Pancreas (tissue), 10 donors: Measurements from ENCODE around the gene PRKCA. TPM values are rescaled to one million over a fixed set of nuclear protein-coding genes. Genes with fewer than 3 reads are reported as not detected.

Source experiments
- ATAC-seq, 4 donors: fragments of 200-7000 bp; cut with Tn5 transposase; one replicate each; pipeline versions ENCODE4 v1.8.0 to v1.9.1; 2020; ENCODE audit warnings: mild to moderate bottlenecking in 4 of 4, moderate library complexity in 4 of 4
- DNase-seq, 6 donors: peaks; one replicate each; pipeline ENCODE4 v3.0.0-alpha.2; 2020
- FAIRE-seq: peaks from 2 replicates; lab custom pipeline; 2012; peaks lifted over from hg19 to GRCh38; lab: Jason Lieb, UNC
- H3K27ac ChIP-seq, 4 donors: fragments of 200-600 bp; sonication (generic); 1 replicate in 3 of 4; 2 replicates in 1 of 4; pipeline versions ENCODE4 v1.5.0 to v1.8.0; 2020
- H3K27me3 ChIP-seq, 4 donors: fragments of 200-600 bp; one replicate each; pipeline ENCODE4 v1.8.0; 2021
- H3K36me3 ChIP-seq, 3 donors: fragments of 200-600 bp; sonication (generic) in 1 of 3; one replicate each; pipeline versions ENCODE4 v1.5.0 to v1.8.0; 2020 to 2021
- H3K4me1 ChIP-seq, 3 donors: fragments of 200-600 bp; one replicate each; pipeline ENCODE4 v1.8.0; 2021
- H3K4me3 ChIP-seq, 4 donors: fragments of 200-600 bp; sonication (generic) in 2 of 4; one replicate each; pipeline versions ENCODE4 v1.5.0 to v1.8.0; 2020 to 2021
- H3K9me3 ChIP-seq, 4 donors: fragments of 200-600 bp; one replicate each; pipeline ENCODE4 v1.8.0; 2021
- WGBS, 2 donors: extraction: QIAGEN DNeasy Blood & Tissue Kit; methylation state at CpG; one replicate each; pipeline ENCODE4 v1.1.7; 2013; 5-methylcytosine and 5-hydroxymethylcytosine counted together
- intact Hi-C, 3 donors: fragments of 100-400 bp; cut with DNase I; formaldehyde crosslinking; loops; one replicate each; pipeline versions ENCODE4 v1.11.1 to v1.14.2; 2022
- polyA plus RNA-seq, 2 donors: library from polyadenylated mRNA; stranded (reverse); fragments of 200-250 nt; gene quantifications; one replicate each; pipeline ENCODE4 v1.2.3, GENCODE V29; 2013
- total RNA-seq, 6 donors: library from RNA; stranded (reverse); fragmentation: NEBNext Ultra II Directional in 4 of 6; extraction: Animal tissue kit (Norgen Biotek cat#: 25700) in 4 of 6; gene quantifications; one replicate each; pipeline versions ENCODE4 v1.2.1 to v1.2.4, GENCODE V29; 2021 to 2023
- TF ChIP-seq, protein P1 (sequence below), 4 donors: fragments of 200-600 bp; sonication (generic) in 3 of 4; IDR thresholded peaks; one replicate each; pipeline versions ENCODE4 v1.5.0 to v1.8.0; 2021; ENCODE audit warnings: antibody characterized with exemption in 4 of 4
- donor health status: healthy with polysubstance abuse.
- donor health status: DM: no; HTN: no; CAD: no; lungs with moderate emphysema.
- donor health status: DM: no; HTN: no; CAD: no.
- donor health status: control.
- donor health status: control.
- donor health status: Bipolar disorder and iron deficiency.
- donor health status: DM: yes; HTN: yes; CAD: no.
- donor health status: DM: no; HTN: no; CAD: no.
- donor health status: DM: no; HTN: no; CAD: no.
- donor health status: DM: yes; HTN: yes; CAD: no.

The PRKCA gene
- total and polyA plus RNA-seq, 8 donors, result 3.5 to 22.3 (median 10.2) TPM

- H3K27ac ChIP-seq, result no peak overlapping the region
- no peaks in the 10 kb centered on the region for H3K4me1 ChIP-seq
- FAIRE-seq (no peak), ATAC-seq (no peak), DNase-seq (no peak)
- H3K27me3 ChIP-seq, result no peaks in the 10 kb centered on the region
- no peaks in the 10 kb centered on the region for H3K9me3 ChIP-seq
- no peak overlapping the region for H3K4me3 ChIP-seq
- intact Hi-C loops, result no loop called here
- TF ChIP-seq, protein P1, sequence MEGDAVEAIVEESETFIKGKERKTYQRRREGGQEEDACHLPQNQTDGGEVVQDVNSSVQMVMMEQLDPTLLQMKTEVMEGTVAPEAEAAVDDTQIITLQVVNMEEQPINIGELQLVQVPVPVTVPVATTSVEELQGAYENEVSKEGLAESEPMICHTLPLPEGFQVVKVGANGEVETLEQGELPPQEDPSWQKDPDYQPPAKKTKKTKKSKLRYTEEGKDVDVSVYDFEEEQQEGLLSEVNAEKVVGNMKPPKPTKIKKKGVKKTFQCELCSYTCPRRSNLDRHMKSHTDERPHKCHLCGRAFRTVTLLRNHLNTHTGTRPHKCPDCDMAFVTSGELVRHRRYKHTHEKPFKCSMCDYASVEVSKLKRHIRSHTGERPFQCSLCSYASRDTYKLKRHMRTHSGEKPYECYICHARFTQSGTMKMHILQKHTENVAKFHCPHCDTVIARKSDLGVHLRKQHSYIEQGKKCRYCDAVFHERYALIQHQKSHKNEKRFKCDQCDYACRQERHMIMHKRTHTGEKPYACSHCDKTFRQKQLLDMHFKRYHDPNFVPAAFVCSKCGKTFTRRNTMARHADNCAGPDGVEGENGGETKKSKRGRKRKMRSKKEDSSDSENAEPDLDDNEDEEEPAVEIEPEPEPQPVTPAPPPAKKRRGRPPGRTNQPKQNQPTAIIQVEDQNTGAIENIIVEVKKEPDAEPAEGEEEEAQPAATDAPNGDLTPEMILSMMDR (IDR thresholded peaks at IDR 0.05), result no peak
- H3K36me3 ChIP-seq, result no peaks in the 10 kb centered on the region
- WGBS, 2 donors, result 86 to 93% methylated on average over 11 of the region's 11 CpGs
Measured at GRCh38 chr17:66750781-66751543, 448.5 kb downstream of the PRKCA start.

DNA sequence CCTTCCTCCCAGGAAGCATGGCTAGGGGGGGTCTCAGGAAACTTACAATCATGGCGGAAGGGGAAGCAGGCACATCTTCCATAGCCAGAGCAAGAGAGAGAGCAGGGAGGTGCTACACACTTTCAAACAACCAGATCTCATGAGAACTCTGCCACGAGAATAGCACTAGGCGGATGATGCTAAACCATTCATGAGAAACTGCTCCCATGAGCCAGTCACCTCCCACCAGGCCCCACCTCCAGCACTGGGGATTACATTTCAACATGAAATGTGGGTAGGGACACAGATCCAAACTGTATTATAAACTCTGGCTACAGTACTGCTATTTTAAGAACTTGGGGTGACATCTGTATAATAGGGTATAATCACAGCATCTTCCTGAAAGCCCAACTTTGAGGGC lies 449.4 kb downstream of the PRKCA start:
- no peaks in the 10 kb centered on the region for H3K4me1 ChIP-seq
- TF ChIP-seq, protein P1 (IDR thresholded peaks at IDR 0.05), result no peak
- intact Hi-C loops, result no loop called here
- DNase-seq (no peak), ATAC-seq (no peak), FAIRE-seq (no peak)
- H3K9me3 ChIP-seq, result no peaks in the 10 kb centered on the region
- no peak overlapping the region for H3K4me3 ChIP-seq
- H3K27ac ChIP-seq, result no peak overlapping the region
- H3K36me3 ChIP-seq, result no peaks in the 10 kb centered on the region
- no peaks in the 10 kb centered on the region for H3K27me3 ChIP-seq
- 92 to 96% methylated on average over 3 of the region's 3 CpGs for WGBS, 2 donors

- 67 to 79% methylated on average over 3 of the region's 3 CpGs for WGBS, 2 donors
- intact Hi-C loops, result no loop called here
- H3K9me3 ChIP-seq, result no peaks in the 10 kb centered on the region
- no peaks in the 10 kb centered on the region for H3K36me3 ChIP-seq
- H3K27ac ChIP-seq, result no peak overlapping the region
- ATAC-seq, result no peak
- FAIRE-seq, result no peak
- TF ChIP-seq, protein P1 (IDR thresholded peaks at IDR 0.05), result no peak
- no peaks in the 10 kb centered on the region for H3K4me1 ChIP-seq
- no peak overlapping the region for H3K4me3 ChIP-seq
- H3K27me3 ChIP-seq, result no peaks in the 10 kb centered on the region
- DNase-seq, result no peak
Measured at GRCh38 chr17:66752411-66752810, 450.0 kb downstream of the PRKCA start.

GRCh38 chr17:66753126-66753920 lies 450.9 kb downstream of the PRKCA start:
- H3K27me3 ChIP-seq, result no peaks in the 10 kb centered on the region
- H3K4me1 ChIP-seq, result no peaks in the 10 kb centered on the region
- DNase-seq (no peak), ATAC-seq (no peak), FAIRE-seq (no peak)
- H3K9me3 ChIP-seq, result no peaks in the 10 kb centered on the region
- no peaks in the 10 kb centered on the region for H3K36me3 ChIP-seq
- no peak overlapping the region for H3K27ac ChIP-seq
- 92 to 93% methylated on average over 11 of the region's 11 CpGs for WGBS, 2 donors
- intact Hi-C loops, result no loop called here
- no peak overlapping the region for H3K4me3 ChIP-seq
- TF ChIP-seq, protein P1 (IDR thresholded peaks at IDR 0.05), result no peak
